ENCODE measurements around the gene SULT1A1.
"Not testable (repeated sequence)": the region's sequence is repeated elsewhere in the genome, so short reads cannot be mapped to it uniquely, and the experiment has no call there.

The SULT1A1 gene

GRCh38 chr16:28608496-28608808, 1.4 kb downstream of the SULT1A1 start:
- DNase-seq: not testable (repeated sequence)

- not testable (repeated sequence) for DNase-seq
Observed at GRCh38 chr16:28607681-28608495, 2.0 kb downstream of the SULT1A1 start.

GRCh38 chr16:28607116-28607623, 2.7 kb downstream of the SULT1A1 start:
- no peak for DNase-seq

GRCh38 chr16:28606291-28607115, 3.3 kb downstream of the SULT1A1 start:
- no peak for DNase-seq

- no peak for DNase-seq
Observed at GRCh38 chr16:28604186-28604565, 5.7 kb downstream of the SULT1A1 start.

- peak in 1 of 14 donors; percentile 16 for DNase-seq
Observed at GRCh38 chr16:28603381-28604185, 6.3 kb downstream of the SULT1A1 start.

- DNase-seq: no peak
Observed at GRCh38 chr16:28602529-28602928, 7.3 kb downstream of the SULT1A1 start.

GRCh38 chr16:28602062-28602461, 7.8 kb downstream of the SULT1A1 start:
- not testable (repeated sequence) for DNase-seq

- DNase-seq: not testable (repeated sequence)
Observed at GRCh38 chr16:28601589-28601988, 8.3 kb downstream of the SULT1A1 start.

GRCh38 chr16:28600965-28601364, 8.9 kb downstream of the SULT1A1 start:
- DNase-seq: not testable (repeated sequence)

- DNase-seq: not testable (repeated sequence)
Observed at GRCh38 chr16:28599377-28600285, 10.2 kb downstream of the SULT1A1 start.

GRCh38 chr16:28597692-28598261, 12.1 kb downstream of the SULT1A1 start:
- DNase-seq: no peak

- no peak for DNase-seq
Observed at GRCh38 chr16:28596840-28597691, 12.8 kb downstream of the SULT1A1 start, which contains the start of gene SULT1A2. TSS of gene SULT1A2 (minus strand) at chr16:28597050. CDS start at chr16:28595930, 1,120 bp downstream.

GRCh38 chr16:28596115-28596630, 13.7 kb downstream of the SULT1A1 start:
- no peak for DNase-seq

- DNase-seq: not testable (repeated sequence)
Observed at GRCh38 chr16:28595451-28595850, 14.4 kb downstream of the SULT1A1 start.

- DNase-seq: no peak
Observed at GRCh38 chr16:28592979-28593553, 16.8 kb downstream of the SULT1A1 start.

GRCh38 chr16:28592511-28592910, 17.3 kb downstream of the SULT1A1 start:
- DNase-seq: no peak

GRCh38 chr16:28591355-28591754, 18.5 kb downstream of the SULT1A1 start:
- no peak for DNase-seq
